Panc1 (cell line): ENCODE measurements around the gene CUL9.

Source experiments
- POLR2AphosphoS5 ChIP-seq: IDR thresholded peaks from 2 replicates; pipeline ENCODE4 v1.6.1; 2012; ENCODE audit warnings: mild to moderate bottlenecking, low read depth, low read length, moderate library complexity
- SIN3A ChIP-seq: IDR thresholded peaks from 2 replicates; pipeline ENCODE4 v1.6.1; 2012; ENCODE audit warnings: low read depth, mild to moderate bottlenecking, low read length, moderate library complexity, borderline replicate concordance; ENCODE audit not compliant: insufficient read depth
- TF ChIP-seq, protein P1 (sequence below): fragments of 450-650 bp; IDR thresholded peaks from 2 replicates; pipeline ENCODE4 v1.5.1; 2017; ENCODE audit warnings: mild to moderate bottlenecking
- TF ChIP-seq, protein P2 (sequence below), 2 experiments: IDR thresholded peaks; 2 replicates each; pipeline ENCODE4 v1.6.1; 2011 to 2012; ENCODE audit warnings: low read depth in 2 of 2, control low read depth in 1 of 2, low read length in 1 of 2, mild to moderate bottlenecking in 1 of 2, moderate library complexity in 1 of 2; ENCODE audit not compliant: insufficient read depth in 1 of 2

DNA sequence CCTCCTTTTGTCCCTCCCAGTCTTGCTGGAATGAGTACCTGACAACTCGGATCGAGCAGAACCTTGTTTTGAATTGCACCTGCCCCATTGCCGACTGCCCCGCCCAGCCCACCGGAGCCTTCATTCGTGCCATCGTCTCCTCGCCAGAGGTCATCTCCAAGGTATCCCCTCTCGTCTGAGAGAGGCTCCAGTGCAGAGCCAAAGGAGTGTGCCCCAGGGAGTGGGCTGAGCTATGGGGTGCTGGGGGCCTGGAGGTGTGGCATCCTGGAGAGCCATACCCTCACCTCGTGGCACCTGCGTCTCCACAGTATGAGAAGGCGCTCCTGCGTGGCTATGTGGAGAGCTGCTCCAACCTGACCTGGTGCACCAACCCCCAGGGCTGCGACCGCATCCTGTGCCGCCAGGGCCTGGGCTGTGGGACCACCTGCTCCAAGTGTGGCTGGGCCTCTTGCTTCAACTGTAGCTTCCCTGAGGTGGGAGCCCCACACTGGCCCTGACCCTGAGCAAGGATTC is 38.5 kb downstream of the CUL9 start:
- TF ChIP-seq POLR2AphosphoS5 (no peak), SIN3A (no peak)
- TF ChIP-seq, protein P1, sequence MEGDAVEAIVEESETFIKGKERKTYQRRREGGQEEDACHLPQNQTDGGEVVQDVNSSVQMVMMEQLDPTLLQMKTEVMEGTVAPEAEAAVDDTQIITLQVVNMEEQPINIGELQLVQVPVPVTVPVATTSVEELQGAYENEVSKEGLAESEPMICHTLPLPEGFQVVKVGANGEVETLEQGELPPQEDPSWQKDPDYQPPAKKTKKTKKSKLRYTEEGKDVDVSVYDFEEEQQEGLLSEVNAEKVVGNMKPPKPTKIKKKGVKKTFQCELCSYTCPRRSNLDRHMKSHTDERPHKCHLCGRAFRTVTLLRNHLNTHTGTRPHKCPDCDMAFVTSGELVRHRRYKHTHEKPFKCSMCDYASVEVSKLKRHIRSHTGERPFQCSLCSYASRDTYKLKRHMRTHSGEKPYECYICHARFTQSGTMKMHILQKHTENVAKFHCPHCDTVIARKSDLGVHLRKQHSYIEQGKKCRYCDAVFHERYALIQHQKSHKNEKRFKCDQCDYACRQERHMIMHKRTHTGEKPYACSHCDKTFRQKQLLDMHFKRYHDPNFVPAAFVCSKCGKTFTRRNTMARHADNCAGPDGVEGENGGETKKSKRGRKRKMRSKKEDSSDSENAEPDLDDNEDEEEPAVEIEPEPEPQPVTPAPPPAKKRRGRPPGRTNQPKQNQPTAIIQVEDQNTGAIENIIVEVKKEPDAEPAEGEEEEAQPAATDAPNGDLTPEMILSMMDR, result no peak
- TF ChIP-seq, protein P2, sequence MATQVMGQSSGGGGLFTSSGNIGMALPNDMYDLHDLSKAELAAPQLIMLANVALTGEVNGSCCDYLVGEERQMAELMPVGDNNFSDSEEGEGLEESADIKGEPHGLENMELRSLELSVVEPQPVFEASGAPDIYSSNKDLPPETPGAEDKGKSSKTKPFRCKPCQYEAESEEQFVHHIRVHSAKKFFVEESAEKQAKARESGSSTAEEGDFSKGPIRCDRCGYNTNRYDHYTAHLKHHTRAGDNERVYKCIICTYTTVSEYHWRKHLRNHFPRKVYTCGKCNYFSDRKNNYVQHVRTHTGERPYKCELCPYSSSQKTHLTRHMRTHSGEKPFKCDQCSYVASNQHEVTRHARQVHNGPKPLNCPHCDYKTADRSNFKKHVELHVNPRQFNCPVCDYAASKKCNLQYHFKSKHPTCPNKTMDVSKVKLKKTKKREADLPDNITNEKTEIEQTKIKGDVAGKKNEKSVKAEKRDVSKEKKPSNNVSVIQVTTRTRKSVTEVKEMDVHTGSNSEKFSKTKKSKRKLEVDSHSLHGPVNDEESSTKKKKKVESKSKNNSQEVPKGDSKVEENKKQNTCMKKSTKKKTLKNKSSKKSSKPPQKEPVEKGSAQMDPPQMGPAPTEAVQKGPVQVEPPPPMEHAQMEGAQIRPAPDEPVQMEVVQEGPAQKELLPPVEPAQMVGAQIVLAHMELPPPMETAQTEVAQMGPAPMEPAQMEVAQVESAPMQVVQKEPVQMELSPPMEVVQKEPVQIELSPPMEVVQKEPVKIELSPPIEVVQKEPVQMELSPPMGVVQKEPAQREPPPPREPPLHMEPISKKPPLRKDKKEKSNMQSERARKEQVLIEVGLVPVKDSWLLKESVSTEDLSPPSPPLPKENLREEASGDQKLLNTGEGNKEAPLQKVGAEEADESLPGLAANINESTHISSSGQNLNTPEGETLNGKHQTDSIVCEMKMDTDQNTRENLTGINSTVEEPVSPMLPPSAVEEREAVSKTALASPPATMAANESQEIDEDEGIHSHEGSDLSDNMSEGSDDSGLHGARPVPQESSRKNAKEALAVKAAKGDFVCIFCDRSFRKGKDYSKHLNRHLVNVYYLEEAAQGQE (IDR thresholded peaks at IDR 0.05; ENCODE audit: insufficient read depth in 1 of 2, low read depth in 2 of 2, low read length in 1 of 2), result no peak
